ENCODE results near the gene SLC6A12. TPM values are rescaled to one million over a fixed set of nuclear protein-coding genes. Genes with fewer than 3 reads are reported as not detected.

The SLC6A12 gene
- polyA plus RNA-seq, 1 donor from 2014 or later, result 0.15 TPM

DNA sequence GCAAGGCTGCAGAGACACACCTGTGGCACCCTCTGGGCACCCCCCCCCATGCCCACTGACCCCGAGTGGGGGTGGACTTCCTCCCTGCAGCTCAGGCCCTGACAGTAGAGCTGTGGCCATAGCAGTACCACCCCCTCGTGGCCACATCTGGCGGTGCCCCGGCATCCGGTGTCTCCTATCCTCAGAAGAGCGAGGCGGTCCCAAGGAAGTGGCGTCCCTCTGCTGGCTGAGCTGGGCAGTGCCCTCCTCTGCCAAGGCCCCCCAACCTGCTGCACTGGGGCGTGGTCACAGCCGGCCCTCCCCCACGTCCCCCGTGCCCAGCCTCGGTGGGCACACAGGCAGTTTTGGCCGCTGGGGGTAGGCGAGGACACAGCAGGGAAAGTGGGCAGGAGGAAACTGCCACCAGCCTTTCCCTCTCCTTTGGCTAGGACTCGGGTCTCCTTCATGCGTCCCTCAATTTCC lies 6.0 kb upstream of the SLC6A12 start:
- Histone ChIP-seq H3K79me2 (replicated peaks; ENCODE audit: insufficient read depth, low read length) (no peaks in the 10 kb centered on the region), H3K27ac (ENCODE audit: low read length) (no peak overlapping the region), H3K9me3 (ENCODE audit: low read length) (no peaks in the 10 kb centered on the region), H3K36me3 (ENCODE audit: insufficient read depth, low read length) (no peaks in the 10 kb centered on the region), H3K4me3 (ENCODE audit: low read length) (no peak overlapping the region), H3F3A (ENCODE audit: insufficient read depth, low read length, poor library complexity, severe bottlenecking) (no peaks in the 10 kb centered on the region), H3K9me2 (ENCODE audit: insufficient read depth, low read length) (no peaks in the 10 kb centered on the region), H3K27me3 (ENCODE audit: insufficient read depth, low read depth, low read length) (no peaks in the 10 kb centered on the region), H3K4me2 (ENCODE audit: low read length) (no peak overlapping the region), H2AFZ (ENCODE audit: low read depth, low read length) (no peak overlapping the region), H3K9ac (ENCODE audit: low read length) (no peak overlapping the region), H4K20me1 (ENCODE audit: insufficient read depth) (no peaks in the 10 kb centered on the region)
- TF ChIP-seq, protein P1, sequence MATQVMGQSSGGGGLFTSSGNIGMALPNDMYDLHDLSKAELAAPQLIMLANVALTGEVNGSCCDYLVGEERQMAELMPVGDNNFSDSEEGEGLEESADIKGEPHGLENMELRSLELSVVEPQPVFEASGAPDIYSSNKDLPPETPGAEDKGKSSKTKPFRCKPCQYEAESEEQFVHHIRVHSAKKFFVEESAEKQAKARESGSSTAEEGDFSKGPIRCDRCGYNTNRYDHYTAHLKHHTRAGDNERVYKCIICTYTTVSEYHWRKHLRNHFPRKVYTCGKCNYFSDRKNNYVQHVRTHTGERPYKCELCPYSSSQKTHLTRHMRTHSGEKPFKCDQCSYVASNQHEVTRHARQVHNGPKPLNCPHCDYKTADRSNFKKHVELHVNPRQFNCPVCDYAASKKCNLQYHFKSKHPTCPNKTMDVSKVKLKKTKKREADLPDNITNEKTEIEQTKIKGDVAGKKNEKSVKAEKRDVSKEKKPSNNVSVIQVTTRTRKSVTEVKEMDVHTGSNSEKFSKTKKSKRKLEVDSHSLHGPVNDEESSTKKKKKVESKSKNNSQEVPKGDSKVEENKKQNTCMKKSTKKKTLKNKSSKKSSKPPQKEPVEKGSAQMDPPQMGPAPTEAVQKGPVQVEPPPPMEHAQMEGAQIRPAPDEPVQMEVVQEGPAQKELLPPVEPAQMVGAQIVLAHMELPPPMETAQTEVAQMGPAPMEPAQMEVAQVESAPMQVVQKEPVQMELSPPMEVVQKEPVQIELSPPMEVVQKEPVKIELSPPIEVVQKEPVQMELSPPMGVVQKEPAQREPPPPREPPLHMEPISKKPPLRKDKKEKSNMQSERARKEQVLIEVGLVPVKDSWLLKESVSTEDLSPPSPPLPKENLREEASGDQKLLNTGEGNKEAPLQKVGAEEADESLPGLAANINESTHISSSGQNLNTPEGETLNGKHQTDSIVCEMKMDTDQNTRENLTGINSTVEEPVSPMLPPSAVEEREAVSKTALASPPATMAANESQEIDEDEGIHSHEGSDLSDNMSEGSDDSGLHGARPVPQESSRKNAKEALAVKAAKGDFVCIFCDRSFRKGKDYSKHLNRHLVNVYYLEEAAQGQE (IDR thresholded peaks at IDR 0.05; ENCODE audit: borderline replicate concordance), result no peak
- TF ChIP-seq EZH2 (IDR thresholded peaks at IDR 0.05; ENCODE audit: borderline replicate concordance, insufficient read depth, low read length, poor library complexity, severe bottlenecking) (no peak), SMC3 (conservative IDR thresholded peaks at IDR 0.05; ENCODE audit: poor library complexity) (peak; percentile 44), TAF1 (IDR thresholded peaks at IDR 0.05; ENCODE audit: low read depth) (no peak), EP300 (conservative IDR thresholded peaks at IDR 0.05; ENCODE audit: poor library complexity, severe bottlenecking) (no peak), MXI1 (conservative IDR thresholded peaks at IDR 0.05; ENCODE audit: poor library complexity, severe bottlenecking) (no peak), POLR2AphosphoS5 (IDR thresholded peaks at IDR 0.05) (no peak), RAD21 (conservative IDR thresholded peaks at IDR 0.05) (peak; percentile 32)
- TF ChIP-seq, protein P2, sequence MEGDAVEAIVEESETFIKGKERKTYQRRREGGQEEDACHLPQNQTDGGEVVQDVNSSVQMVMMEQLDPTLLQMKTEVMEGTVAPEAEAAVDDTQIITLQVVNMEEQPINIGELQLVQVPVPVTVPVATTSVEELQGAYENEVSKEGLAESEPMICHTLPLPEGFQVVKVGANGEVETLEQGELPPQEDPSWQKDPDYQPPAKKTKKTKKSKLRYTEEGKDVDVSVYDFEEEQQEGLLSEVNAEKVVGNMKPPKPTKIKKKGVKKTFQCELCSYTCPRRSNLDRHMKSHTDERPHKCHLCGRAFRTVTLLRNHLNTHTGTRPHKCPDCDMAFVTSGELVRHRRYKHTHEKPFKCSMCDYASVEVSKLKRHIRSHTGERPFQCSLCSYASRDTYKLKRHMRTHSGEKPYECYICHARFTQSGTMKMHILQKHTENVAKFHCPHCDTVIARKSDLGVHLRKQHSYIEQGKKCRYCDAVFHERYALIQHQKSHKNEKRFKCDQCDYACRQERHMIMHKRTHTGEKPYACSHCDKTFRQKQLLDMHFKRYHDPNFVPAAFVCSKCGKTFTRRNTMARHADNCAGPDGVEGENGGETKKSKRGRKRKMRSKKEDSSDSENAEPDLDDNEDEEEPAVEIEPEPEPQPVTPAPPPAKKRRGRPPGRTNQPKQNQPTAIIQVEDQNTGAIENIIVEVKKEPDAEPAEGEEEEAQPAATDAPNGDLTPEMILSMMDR (IDR thresholded peaks at IDR 0.05; ENCODE audit: poor library complexity, severe bottlenecking), result peak; percentile 45

DNA sequence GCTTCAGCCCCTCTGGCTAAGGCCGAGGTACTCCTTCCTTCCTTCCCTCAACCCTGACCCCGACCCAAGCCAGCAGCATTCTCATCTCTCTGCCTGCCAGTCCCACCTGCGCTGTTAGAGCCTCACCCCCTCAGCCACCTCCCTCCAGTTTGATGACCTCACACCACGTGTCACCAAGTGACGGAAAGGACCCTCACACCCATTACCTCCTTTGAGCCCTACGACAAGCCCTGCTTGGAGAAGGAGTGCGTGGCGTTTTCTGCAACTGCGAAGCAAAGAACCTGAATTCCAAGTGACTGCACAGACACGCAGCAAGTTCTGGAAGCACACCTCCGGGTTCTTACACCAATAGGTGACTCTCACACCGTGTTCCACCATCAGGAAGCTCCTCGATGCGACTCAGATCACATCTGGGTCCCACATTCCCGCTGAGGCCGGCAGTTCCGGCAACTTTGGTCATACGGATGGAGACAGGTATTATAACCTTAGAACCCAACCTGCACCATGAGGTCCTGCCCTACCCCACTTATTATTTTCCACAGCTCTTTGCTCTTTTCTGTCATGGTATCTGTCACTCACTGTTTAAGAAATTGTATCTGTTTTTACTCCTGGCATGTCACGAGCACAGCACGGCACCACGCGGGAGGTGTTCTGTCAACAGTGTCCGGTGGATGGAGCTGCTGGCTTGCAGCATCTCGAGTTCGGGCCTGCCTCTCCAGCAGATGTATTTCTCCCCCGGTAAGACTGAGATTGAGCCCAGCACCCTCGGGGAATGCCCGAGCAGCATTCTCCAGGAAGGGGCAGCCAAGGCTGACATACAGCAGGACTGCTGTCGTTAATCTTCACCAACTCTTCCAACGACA lies 5.0 kb upstream of the SLC6A12 start:
- H2AFZ ChIP-seq (ENCODE audit: low read depth, low read length), result no peak overlapping the region
- no peak overlapping the region for H3K4me2 ChIP-seq (ENCODE audit: low read length)
- no peaks in the 10 kb centered on the region for H3K9me3 ChIP-seq (ENCODE audit: low read length)
- H3K27ac ChIP-seq (ENCODE audit: low read length), result no peak overlapping the region
- H3K36me3 ChIP-seq (ENCODE audit: insufficient read depth, low read length), result no peaks in the 10 kb centered on the region
- H3K4me3 ChIP-seq (ENCODE audit: low read length), result no peak overlapping the region
- H3F3A ChIP-seq (ENCODE audit: insufficient read depth, low read length, poor library complexity, severe bottlenecking), result no peaks in the 10 kb centered on the region
- no peaks in the 10 kb centered on the region for H4K20me1 ChIP-seq (ENCODE audit: insufficient read depth)
- H3K27me3 ChIP-seq (ENCODE audit: insufficient read depth, low read depth, low read length), result no peaks in the 10 kb centered on the region
- no peak for TF ChIP-seq EZH2 (IDR thresholded peaks at IDR 0.05; ENCODE audit: borderline replicate concordance, insufficient read depth, low read length, poor library complexity, severe bottlenecking)
- no peak for TF ChIP-seq SMC3 (conservative IDR thresholded peaks at IDR 0.05; ENCODE audit: poor library complexity)
- TF ChIP-seq, protein P1 (IDR thresholded peaks at IDR 0.05; ENCODE audit: borderline replicate concordance), result no peak
- TF ChIP-seq, protein P2 (IDR thresholded peaks at IDR 0.05; ENCODE audit: poor library complexity, severe bottlenecking), result no peak
- TF ChIP-seq EP300 (conservative IDR thresholded peaks at IDR 0.05; ENCODE audit: poor library complexity, severe bottlenecking), result no peak
- TF ChIP-seq RAD21 (conservative IDR thresholded peaks at IDR 0.05), result no peak
- no peaks in the 10 kb centered on the region for H3K79me2 ChIP-seq (replicated peaks; ENCODE audit: insufficient read depth, low read length)
- H3K9ac ChIP-seq (ENCODE audit: low read length), result no peak overlapping the region
- no peaks in the 10 kb centered on the region for H3K9me2 ChIP-seq (ENCODE audit: insufficient read depth, low read length)
